ENCODE measurements around the gene ARFRP1. TPM values are rescaled to one million over a fixed set of nuclear protein-coding genes. Genes with fewer than 3 reads are reported as not detected.
"Not testable (repeated sequence)": the region's sequence is repeated elsewhere in the genome, so short reads cannot be mapped to it uniquely, and the experiment has no call there.

ARFRP1 gene
- total RNA-seq, 1 donor from 2014 or later = 59.2 TPM

GRCh38 chr20:63732118-63733095 lies 24.6 kb upstream of the ARFRP1 start:
- no peak for DNase-seq (ENCODE audit: low read depth)

- DNase-seq (ENCODE audit: low read depth) = no peak
Measured at GRCh38 chr20:63731410-63731809, 23.6 kb upstream of the ARFRP1 start.

GRCh38 chr20:63730189-63730733 lies 22.5 kb upstream of the ARFRP1 start:
- not testable (repeated sequence) for DNase-seq (ENCODE audit: low read depth)

- DNase-seq (ENCODE audit: low read depth) = not testable (repeated sequence)
Measured at GRCh38 chr20:63722967-63723622, 15.3 kb upstream of the ARFRP1 start.

GRCh38 chr20:63718996-63719395 lies 11.2 kb upstream of the ARFRP1 start:
- no peak for DNase-seq (ENCODE audit: low read depth)

GRCh38 chr20:63714858-63715257 lies 7.1 kb upstream of the ARFRP1 start:
- no peak for DNase-seq (ENCODE audit: low read depth)

GRCh38 chr20:63712191-63712590 lies 4.4 kb upstream of the ARFRP1 start:
- no peak for DNase-seq (ENCODE audit: low read depth)

- DNase-seq (ENCODE audit: low read depth) = no peak
Measured at GRCh38 chr20:63711085-63711645, 3.4 kb upstream of the ARFRP1 start.

GRCh38 chr20:63709149-63709527 lies 1.4 kb upstream of the ARFRP1 start:
- no peak for DNase-seq (ENCODE audit: low read depth)

GRCh38 chr20:63708301-63709148 lies 749 bp upstream of the ARFRP1 start:
- DNase-seq (ENCODE audit: low read depth) = no peak

GRCh38 chr20:63706852-63707557 lies 771 bp downstream of the ARFRP1 start:
- peak; percentile 50 for DNase-seq (ENCODE audit: low read depth)

- DNase-seq (ENCODE audit: low read depth) = no peak
Measured at GRCh38 chr20:63706027-63706695, 1.6 kb downstream of the ARFRP1 start.

- no peak for DNase-seq (ENCODE audit: low read depth)
Measured at GRCh38 chr20:63705232-63706026, 2.3 kb downstream of the ARFRP1 start.

- DNase-seq (ENCODE audit: low read depth) = no peak
Measured at GRCh38 chr20:63704749-63705117, 3.0 kb downstream of the ARFRP1 start.

- no peak for DNase-seq (ENCODE audit: low read depth)
Measured at GRCh38 chr20:63703976-63704748, 3.6 kb downstream of the ARFRP1 start.

- DNase-seq (ENCODE audit: low read depth) = no peak
Measured at GRCh38 chr20:63703471-63703975, 4.3 kb downstream of the ARFRP1 start.

- no peak for DNase-seq (ENCODE audit: low read depth)
Measured at GRCh38 chr20:63702751-63703470, 4.9 kb downstream of the ARFRP1 start.
